ENCODE measurements around the gene SPDYE4.

GRCh38 chr17:8744086-8744785 is 14.1 kb downstream of the SPDYE4 start:
- TF ChIP-seq POLR2A (IDR thresholded peaks at IDR 0.05) (no peak), CTCF (IDR thresholded peaks at IDR 0.05) (no peak)

Data from prostate gland (tissue), 2 donors.